HFFc6 (cell line): ENCODE results near the gene IL17C. TPM values are rescaled to one million over a fixed set of nuclear protein-coding genes. Genes with fewer than 3 reads are reported as not detected.

Experiments used
- DNase-seq: peaks from one replicate; pipeline ENCODE4 v3.0.0-alpha.2; 2018
- H3K27ac Mint-ChIP-seq: 2 replicates; pipeline ENCODE4 v1.8.0; 2020; ENCODE audit warnings: mild to moderate bottlenecking, mixed read lengths
- H3K27me3 Mint-ChIP-seq: 2 replicates; pipeline ENCODE4 v1.8.0; 2021; ENCODE audit warnings: mild to moderate bottlenecking, moderate library complexity, mixed read lengths; ENCODE audit not compliant: insufficient read depth
- H3K36me3 Mint-ChIP-seq: 2 replicates; pipeline ENCODE4 v1.8.0; 2021; ENCODE audit warnings: low read depth, mixed read lengths
- H3K4me1 Mint-ChIP-seq: 2 replicates; pipeline ENCODE4 v1.8.0; 2020; ENCODE audit warnings: low read depth, mixed read lengths
- H3K4me3 Mint-ChIP-seq: 2 replicates; pipeline ENCODE4 v1.8.0; 2020; ENCODE audit warnings: mild to moderate bottlenecking, moderate library complexity, mixed read lengths
- H3K9me3 Mint-ChIP-seq: 2 replicates; pipeline ENCODE4 v1.8.0; 2020; ENCODE audit warnings: mild to moderate bottlenecking, mixed read lengths
- total RNA-seq, 6 experiments: library from RNA; stranded (reverse); fragmentation: NEBNext Ultra II Directional; extraction: Animal tissue kit (Norgen Biotek cat#: 25700); gene quantifications; 2 replicates in 1 of 6; 3 replicates in 5 of 6; pipeline ENCODE4 v1.2.3, GENCODE V29; 2021
- TF ChIP-seq, protein P1 (sequence below): fragments of 200-600 bp; sonication (generic); IDR thresholded peaks from 2 replicates; pipeline ENCODE4 v1.5.0; 2021; ENCODE audit warnings: antibody characterized with exemption, mild to moderate bottlenecking

Gene IL17C
- total RNA-seq, 6 experiments from 2014 or later = not detected

DNA sequence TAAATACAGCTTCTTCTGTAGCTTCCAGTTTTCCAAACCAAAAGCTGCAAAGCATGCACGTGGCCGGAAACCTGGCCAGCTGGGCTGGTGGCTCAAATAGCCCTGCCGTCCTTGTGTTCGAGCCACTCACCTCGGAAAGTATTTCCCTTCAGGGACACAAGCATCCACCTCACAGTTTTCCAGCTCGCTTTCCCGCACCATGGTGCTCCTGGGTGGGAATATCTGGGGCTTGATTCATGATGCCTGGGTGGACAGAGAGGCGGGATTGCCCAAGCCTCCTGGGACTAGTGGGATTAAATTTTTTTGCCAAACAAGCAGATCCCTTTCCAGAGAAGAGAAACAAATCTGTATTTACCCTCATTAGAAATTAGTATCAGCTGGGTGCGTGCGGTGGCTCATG lies 31.6 kb downstream of the IL17C start:
- DNase-seq = no peak
- no peaks in the 10 kb centered on the region for H3K27me3 Mint-ChIP-seq
- no peak overlapping the region for H3K27ac Mint-ChIP-seq
- peaks cover 15% of the 10 kb centered on the region; the same call in 1 of the 2 replicates for H3K36me3 Mint-ChIP-seq
- no peaks in the 10 kb centered on the region for H3K4me1 Mint-ChIP-seq
- no peak overlapping the region for H3K4me3 Mint-ChIP-seq
- TF ChIP-seq, protein P1, sequence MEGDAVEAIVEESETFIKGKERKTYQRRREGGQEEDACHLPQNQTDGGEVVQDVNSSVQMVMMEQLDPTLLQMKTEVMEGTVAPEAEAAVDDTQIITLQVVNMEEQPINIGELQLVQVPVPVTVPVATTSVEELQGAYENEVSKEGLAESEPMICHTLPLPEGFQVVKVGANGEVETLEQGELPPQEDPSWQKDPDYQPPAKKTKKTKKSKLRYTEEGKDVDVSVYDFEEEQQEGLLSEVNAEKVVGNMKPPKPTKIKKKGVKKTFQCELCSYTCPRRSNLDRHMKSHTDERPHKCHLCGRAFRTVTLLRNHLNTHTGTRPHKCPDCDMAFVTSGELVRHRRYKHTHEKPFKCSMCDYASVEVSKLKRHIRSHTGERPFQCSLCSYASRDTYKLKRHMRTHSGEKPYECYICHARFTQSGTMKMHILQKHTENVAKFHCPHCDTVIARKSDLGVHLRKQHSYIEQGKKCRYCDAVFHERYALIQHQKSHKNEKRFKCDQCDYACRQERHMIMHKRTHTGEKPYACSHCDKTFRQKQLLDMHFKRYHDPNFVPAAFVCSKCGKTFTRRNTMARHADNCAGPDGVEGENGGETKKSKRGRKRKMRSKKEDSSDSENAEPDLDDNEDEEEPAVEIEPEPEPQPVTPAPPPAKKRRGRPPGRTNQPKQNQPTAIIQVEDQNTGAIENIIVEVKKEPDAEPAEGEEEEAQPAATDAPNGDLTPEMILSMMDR = no peak
- H3K9me3 Mint-ChIP-seq = no peaks in the 10 kb centered on the region

DNA sequence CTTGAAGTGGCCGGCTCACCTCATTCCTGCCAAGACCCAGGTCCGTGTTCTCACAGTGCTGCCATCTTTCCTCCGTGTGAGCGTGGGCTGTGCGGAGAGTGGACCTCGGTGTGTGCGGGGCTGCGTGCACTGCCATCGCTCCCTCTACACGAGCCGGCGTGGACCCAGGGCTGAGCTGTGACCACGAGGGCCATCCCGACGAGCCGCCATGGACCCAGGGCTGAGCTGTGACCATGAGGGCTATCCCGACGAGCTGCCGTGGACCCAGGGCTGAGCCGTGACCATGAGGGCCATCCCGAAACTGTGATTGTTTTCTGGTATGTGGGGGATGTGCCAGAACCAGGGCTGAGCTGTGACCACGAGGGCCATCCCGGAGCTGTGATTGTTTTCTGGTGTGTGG lies 33.4 kb downstream of the IL17C start:
- no peak for DNase-seq
- 0 out of 2 replicates have a peak, but pooled peaks cover under 1% of the 10 kb centered on the region for H3K27me3 Mint-ChIP-seq
- H3K4me1 Mint-ChIP-seq = no peaks in the 10 kb centered on the region
- H3K36me3 Mint-ChIP-seq = peaks cover 12% of the 10 kb centered on the region; the same call in 1 of the 2 replicates
- no peaks in the 10 kb centered on the region for H3K9me3 Mint-ChIP-seq
- H3K4me3 Mint-ChIP-seq = no peak overlapping the region
- no peak overlapping the region for H3K27ac Mint-ChIP-seq
- TF ChIP-seq, protein P1 = no peak

DNA sequence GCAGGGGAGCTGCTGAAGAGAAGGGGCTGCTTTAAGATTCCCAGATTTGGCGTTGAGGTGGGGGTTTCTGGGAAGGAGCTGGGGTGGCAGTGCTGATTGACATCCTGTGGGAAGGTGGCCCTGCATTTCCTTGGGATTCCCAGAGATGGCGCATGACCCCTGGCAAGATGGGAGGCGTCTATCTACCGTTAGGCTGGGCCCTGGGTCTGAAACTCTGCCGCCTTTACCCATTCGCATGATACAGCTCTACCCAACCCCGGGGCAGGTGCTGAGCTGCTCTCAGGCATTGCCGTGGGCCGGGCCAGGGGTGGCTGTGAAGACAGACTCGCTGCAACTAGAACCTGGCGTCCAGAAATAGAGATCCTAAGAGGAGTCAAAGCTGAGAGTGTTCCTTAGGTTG lies 34.4 kb downstream of the IL17C start:
- TF ChIP-seq, protein P1 = peak; percentile 34
- H3K27ac Mint-ChIP-seq = no peak overlapping the region
- H3K36me3 Mint-ChIP-seq = peaks cover 7% of the 10 kb centered on the region; the same call in 1 of the 2 replicates
- H3K27me3 Mint-ChIP-seq = 0 out of 2 replicates have a peak, but pooled peaks cover 4% of the 10 kb centered on the region
- DNase-seq = no peak
- H3K4me3 Mint-ChIP-seq = no peak overlapping the region
- H3K9me3 Mint-ChIP-seq = no peaks in the 10 kb centered on the region
- no peaks in the 10 kb centered on the region for H3K4me1 Mint-ChIP-seq

DNA sequence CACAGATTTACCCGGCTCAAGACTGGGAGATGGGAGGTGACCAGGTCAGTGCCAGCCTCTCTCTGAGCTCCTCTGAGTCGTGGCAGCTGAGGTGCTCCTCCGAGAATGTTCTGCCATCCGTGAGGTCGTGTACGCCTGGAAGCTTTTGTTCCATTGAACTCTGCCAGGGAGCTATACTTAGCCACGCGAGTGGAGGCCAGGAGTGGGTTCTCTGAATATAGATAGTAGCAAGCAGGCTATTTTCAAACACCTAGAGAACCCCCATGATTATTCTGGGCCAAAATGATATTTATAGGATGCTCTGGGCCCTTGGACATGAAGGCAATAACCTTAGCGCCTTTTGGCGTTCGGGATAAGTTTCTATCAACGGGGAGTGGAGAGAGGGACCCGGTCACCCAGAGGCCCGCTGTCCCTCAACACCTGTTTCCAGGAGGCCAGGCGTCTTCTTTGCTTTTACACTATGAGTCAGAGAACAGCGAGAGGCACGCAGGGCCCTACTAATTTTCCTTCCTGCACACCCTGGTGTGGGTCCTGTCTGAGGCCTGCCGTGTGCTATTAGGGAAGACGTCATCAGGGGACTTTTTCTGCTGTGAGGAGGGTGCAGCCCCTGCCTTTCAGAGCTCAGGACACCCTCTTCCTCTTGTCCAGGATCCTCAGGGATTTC lies 35.5 kb downstream of the IL17C start:
- no peak for DNase-seq
- Mint-ChIP-seq H3K36me3 (peaks cover under 1% of the 10 kb centered on the region; the same call in 1 of the 2 replicates), H3K9me3 (no peaks in the 10 kb centered on the region), H3K4me1 (no peaks in the 10 kb centered on the region), H3K27me3 (0 out of 2 replicates have a peak, but pooled peaks cover 4% of the 10 kb centered on the region), H3K4me3 (no peak overlapping the region), H3K27ac (no peak overlapping the region)
- TF ChIP-seq, protein P1 = no peak

DNA sequence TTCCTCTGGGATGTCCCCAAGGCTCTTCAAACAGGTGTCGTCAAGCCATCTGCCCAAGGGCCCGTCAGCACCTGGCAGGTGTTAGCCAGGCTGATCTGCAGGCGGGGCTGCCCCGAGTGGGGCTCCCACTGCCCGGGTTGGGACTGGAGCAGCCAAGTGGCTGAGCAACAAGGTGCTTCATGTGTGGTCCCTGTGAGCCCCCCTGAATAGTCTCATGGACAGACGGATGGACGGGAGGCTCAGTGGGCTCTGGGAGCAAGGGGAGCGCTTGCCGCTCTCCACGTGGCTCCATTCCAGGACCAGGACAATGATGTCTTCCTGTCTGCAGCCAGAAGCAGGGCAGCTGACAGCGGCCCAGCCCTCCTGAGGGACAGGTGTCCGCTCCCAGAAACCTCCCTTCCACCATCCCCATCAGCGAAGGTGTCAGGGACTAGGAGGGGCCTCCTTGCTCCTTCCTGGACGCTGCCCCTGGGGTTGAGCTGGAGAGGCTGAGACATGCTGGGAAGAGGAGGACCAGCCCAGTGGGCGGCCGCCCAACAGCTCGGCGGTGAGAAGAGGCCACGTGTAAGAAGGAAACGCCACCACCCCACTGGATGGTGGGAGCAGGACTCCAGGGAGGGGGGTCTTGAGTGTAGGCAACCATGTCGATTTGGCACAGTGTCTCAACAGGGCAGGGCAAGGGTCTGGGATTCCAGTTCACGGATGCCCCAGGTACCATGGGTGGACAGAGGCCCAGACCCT lies 38.3 kb downstream of the IL17C start:
- Mint-ChIP-seq H3K4me1 (0 out of 2 replicates have a peak, but pooled peaks cover 2% of the 10 kb centered on the region), H3K4me3 (no peak overlapping the region), H3K27me3 (0 out of 2 replicates have a peak, but pooled peaks cover 4% of the 10 kb centered on the region), H3K36me3 (no peaks in the 10 kb centered on the region), H3K27ac (no peak overlapping the region), H3K9me3 (no peaks in the 10 kb centered on the region)
- DNase-seq = no peak
- TF ChIP-seq, protein P1 = no peak
